22Rv1 (cell line): ENCODE results near the gene TAF11L13.
"Not testable (repeated sequence)": the region's sequence is repeated elsewhere in the genome, so short reads cannot be mapped to it uniquely, and the experiment has no call there.

Experiments
- CTCF ChIP-seq: fragments of 450-650 bp; IDR thresholded peaks from 2 replicates; pipeline ENCODE4 v1.5.1; 2017; ENCODE audit warnings: mild to moderate bottlenecking
- ZFX ChIP-seq: fragments of 450-650 bp; IDR thresholded peaks from 2 replicates; pipeline ENCODE4 v1.6.1; 2017; ENCODE audit warnings: antibody characterized with exemption, borderline replicate concordance

- TF ChIP-seq CTCF, ZFX: not testable (repeated sequence)
Measured at GRCh38 chr5:17594255-17594654, 37.6 kb upstream of the TAF11L13 start, which contains the start of gene TAF11L9.
